Endothelial cell of umbilical vein (primary cell): ENCODE data around the gene CAMKK2. TPM values are rescaled to one million over a fixed set of nuclear protein-coding genes. Genes with fewer than 3 reads are reported as not detected.

Source experiments
- BruUV-seq: library from RNA; stranded (reverse); fragments of 400-500 nt; replicated peaks from 2 replicates; lab custom pipeline; 2021; lab: Mats Ljungman, UMichigan
- CTCF ChIA-PET: fragments of 300-600, 350-600 bp; sonication (Branson Sonifier 250); formaldehyde crosslinking; loops from one replicate; lab custom pipeline; 2021; ENCODE audit warnings: antibody characterized with exemption, inconsistent platforms; lab: Charles Lee
- POLR2A ChIA-PET: fragments of 300-600, 350-600 bp; sonication (Branson Sonifier 250); formaldehyde crosslinking; loops from one replicate; lab custom pipeline; 2021; ENCODE audit warnings: antibody characterized with exemption, inconsistent platforms; lab: Charles Lee
- DNase-seq: peaks from one replicate; pipeline ENCODE4 v3.0.0-alpha.2; 2011; ENCODE audit warnings: low read depth, low spot score
- FAIRE-seq: peaks from 2 replicates; lab custom pipeline; 2011; peaks lifted over from hg19 to GRCh38; lab: Jason Lieb, UNC
- H2AFZ ChIP-seq: 2 replicates; pipeline ENCODE4 v1.6.0; 2012; ENCODE audit warnings: low read depth, low read length, control low read depth, inconsistent platforms
- H3K27ac ChIP-seq: 2 replicates; pipeline ENCODE4 v1.5.1; 2011; ENCODE audit warnings: low read depth, mild to moderate bottlenecking, control low read depth, low read length, moderate library complexity; ENCODE audit not compliant: insufficient read depth
- H3K27me3 ChIP-seq, 2 experiments: 2 replicates each; pipeline versions ENCODE4 v1.6.0 to v1.6.1; 2011; ENCODE audit warnings: low read length in 2 of 2, mixed read lengths in 1 of 2; ENCODE audit not compliant: control insufficient read depth in 2 of 2, insufficient read depth in 2 of 2
- H3K36me3 ChIP-seq, 2 experiments: 2 replicates in 1 of 2; 3 replicates in 1 of 2; pipeline ENCODE4 v1.5.1; 2011; ENCODE audit warnings: low read length in 2 of 2, mild to moderate bottlenecking in 1 of 2, moderate library complexity in 1 of 2; ENCODE audit not compliant: control insufficient read depth in 2 of 2, insufficient read depth in 2 of 2; ENCODE audit errors: extremely low read depth in 1 of 2
- H3K4me1 ChIP-seq: 3 replicates; pipeline ENCODE4 v1.5.1; 2011; ENCODE audit warnings: mild to moderate bottlenecking, low read length; ENCODE audit not compliant: control insufficient read depth, insufficient read depth; ENCODE audit errors: extremely low read depth
- H3K4me2 ChIP-seq: 2 replicates; pipeline ENCODE4 v1.6.1; 2011; ENCODE audit warnings: low read length, control low read depth, mixed read lengths; ENCODE audit not compliant: insufficient read depth
- H3K4me3 ChIP-seq, 3 experiments: fragments of 200-600 bp in 1 of 3; sonication (generic), shearing (Covaris generic) in 1 of 3; replicated peaks in 1 of 3; 2 replicates each; pipeline ENCODE4 v1.5.1; 2011 to 2016; ENCODE audit warnings: control low read depth in 3 of 3, low read length in 3 of 3, mild to moderate bottlenecking in 2 of 3, inconsistent platforms in 1 of 3, low read depth in 1 of 3, moderate library complexity in 1 of 3; ENCODE audit not compliant: insufficient read depth in 1 of 3
- H3K79me2 ChIP-seq: 2 replicates; pipeline ENCODE4 v1.6.0; 2012; ENCODE audit warnings: low read length, inconsistent platforms; ENCODE audit not compliant: control insufficient read depth, insufficient read depth
- H3K9ac ChIP-seq: replicated peaks from 2 replicates; pipeline ENCODE3; 2011; ENCODE audit warnings: low read length, control low read depth; ENCODE audit not compliant: insufficient read depth; ENCODE audit errors: extremely low read depth
- H3K9me1 ChIP-seq: replicated peaks from 3 replicates; pipeline ENCODE4 v1.6.0; 2011; ENCODE audit warnings: mild to moderate bottlenecking, low read length; ENCODE audit not compliant: control insufficient read depth, insufficient read depth; ENCODE audit errors: extremely low read depth
- H3K9me3 ChIP-seq: replicated peaks from 2 replicates; pipeline ENCODE4 v1.5.1; 2012; ENCODE audit warnings: low read length, inconsistent platforms; ENCODE audit not compliant: control insufficient read depth, insufficient read depth
- H4K20me1 ChIP-seq: replicated peaks from 2 replicates; pipeline ENCODE3; 2011; ENCODE audit warnings: mild to moderate bottlenecking, low read length; ENCODE audit not compliant: control insufficient read depth, insufficient read depth; ENCODE audit errors: extremely low read depth
- CTCF ChIP-seq, 2 donors: IDR thresholded peaks; 1 replicate in 1 of 2; 2 replicates in 1 of 2; pipeline ENCODE4 v1.5.1; 2011; ENCODE audit warnings: low read length in 2 of 2, mild to moderate bottlenecking in 2 of 2, moderate library complexity in 2 of 2, control low read depth in 1 of 2, inconsistent platforms in 1 of 2, low read depth in 1 of 2; ENCODE audit not compliant: insufficient read depth in 1 of 2; ENCODE audit errors: extremely low read depth in 1 of 2
- EZH2 ChIP-seq: IDR thresholded peaks from 2 replicates; pipeline ENCODE4 v1.6.1; 2012; ENCODE audit warnings: borderline replicate concordance, low read depth, mild to moderate bottlenecking, moderate library complexity, low read length, inconsistent platforms; ENCODE audit not compliant: severe bottlenecking
- FOS ChIP-seq: IDR thresholded peaks from 2 replicates; pipeline ENCODE4 v1.6.1; 2011; ENCODE audit warnings: mild to moderate bottlenecking, low read length, moderate library complexity, borderline replicate concordance; ENCODE audit not compliant: insufficient read depth
- GATA2 ChIP-seq: IDR thresholded peaks from 2 replicates; pipeline ENCODE4 v1.7.0; 2011; ENCODE audit warnings: low read depth, mild to moderate bottlenecking, moderate library complexity, mixed read lengths, low read length; ENCODE audit not compliant: insufficient read length, insufficient read depth
- JUN ChIP-seq: IDR thresholded peaks from 2 replicates; pipeline ENCODE4 v1.6.1; 2011; ENCODE audit warnings: borderline replicate concordance, low read depth; ENCODE audit not compliant: insufficient read length, insufficient read depth
- MYC ChIP-seq: IDR thresholded peaks from one replicate; pipeline ENCODE4 v1.6.1; 2011; ENCODE audit warnings: mild to moderate bottlenecking, low read depth, low read length
- POLR2A ChIP-seq: IDR thresholded peaks from 2 replicates; pipeline ENCODE4 v1.6.1; 2012; ENCODE audit warnings: low read depth, mild to moderate bottlenecking, control low read depth, low read length
- POLR2AphosphoS5 ChIP-seq: IDR thresholded peaks from 2 replicates; pipeline ENCODE4 v1.6.1; 2012; ENCODE audit warnings: low read depth, mild to moderate bottlenecking, control low read depth, low read length, moderate library complexity; ENCODE audit not compliant: insufficient read depth
- dilution Hi-C: fragments of 300-500 bp; cut with MboI; formaldehyde crosslinking; loops from one replicate; pipeline ENCODE4 v1.15.0; 2019; ENCODE audit warnings: low sequenced_read_pairs; ENCODE audit not compliant: extremely low pct_ligation_motif_present
- intact Hi-C: fragments of 100-400 bp; cut with micrococcal nuclease; formaldehyde crosslinking; loops from one replicate; pipeline ENCODE4 v1.10.0; 2022
- polyA plus RNA-seq, 4 experiments: library from polyadenylated mRNA; depleted of rRNA in 3 of 4; stranded (reverse) in 3 of 4; unstranded in 1 of 4; fragments of >200 nt; gene quantifications; 2 replicates each; pipeline versions ENCODE4 v1.2.1 to v1.2.3, GENCODE V29; 2011 to 2012; ENCODE audit warnings: missing spikeins in 1 of 4
- total RNA-seq: library from RNA; stranded (reverse); gene quantifications from 2 replicates; pipeline ENCODE4 v1.2.3, GENCODE V29; 2021
- TF ChIP-seq, protein P1 (sequence below): IDR thresholded peaks from 2 replicates; pipeline ENCODE4 v1.6.1; 2011; ENCODE audit not compliant: insufficient read depth, insufficient read length

The CAMKK2 gene
- total and polyA plus RNA-seq, 2 donors (not counting 3 experiments of a cell fraction or from before 2014, with no cell fraction given), result 32.5 to 45.0 TPM

- Histone ChIP-seq H2AFZ (no peak overlapping the region), H3K9me3 (no peaks in the 10 kb centered on the region), H3K27ac (peak overlapping the region; percentile 72), H3K36me3 (peaks cover 0 to 3% of the 10 kb centered on the region in 2 experiments), H3K27me3 (no peaks in the 10 kb centered on the region), H3K79me2 (no peaks in the 10 kb centered on the region), H3K9ac (peak overlapping the region; percentile 4), H4K20me1 (no peaks in the 10 kb centered on the region), H3K4me1 (peaks cover 19% of the 10 kb centered on the region), H3K9me1 (no peaks in the 10 kb centered on the region), H3K4me2 (peak overlapping the region; percentile 24), H3K4me3 (no peak overlapping the region)
- intact Hi-C loops (loop anchor here (5.0 kb wide), 1 partner anchor 152 kb away; no protein-coding TSS in a partner anchor), dilution Hi-C loops (no loop called here)
- POLR2A ChIA-PET, result no interaction called here
- CTCF ChIA-PET, result interaction anchor here (1.2 to 1.7 kb wide), 3 partner anchors 16 to 154 kb away, joined by 4 to 6 read pairs (median 5); no protein-coding TSS in a partner anchor
- no peak for TF ChIP-seq EZH2
- no peak for TF ChIP-seq POLR2AphosphoS5
- no peak for TF ChIP-seq GATA2
- TF ChIP-seq FOS, result no peak
- TF ChIP-seq JUN, result no peak
- TF ChIP-seq, protein P1, sequence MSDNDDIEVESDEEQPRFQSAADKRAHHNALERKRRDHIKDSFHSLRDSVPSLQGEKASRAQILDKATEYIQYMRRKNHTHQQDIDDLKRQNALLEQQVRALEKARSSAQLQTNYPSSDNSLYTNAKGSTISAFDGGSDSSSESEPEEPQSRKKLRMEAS, result no peak
- TF ChIP-seq CTCF (IDR thresholded peaks at IDR 0.05; ENCODE audit: extremely low read depth in 1 of 2, insufficient read depth in 1 of 2, low read depth in 1 of 2, low read length in 2 of 2), result no peak
- no peak for TF ChIP-seq MYC
- TF ChIP-seq POLR2A, result no peak
- BruUV-seq, result no TSS peak
- FAIRE-seq (peak; percentile 73), DNase-seq (peak; percentile 29)
Observed at GRCh38 chr12:121214166-121214777, 82.2 kb downstream of the CAMKK2 start.
